HepG2 (cell line): Measurements from ENCODE around the gene CABLES2. TPM values are rescaled to one million over a fixed set of nuclear protein-coding genes. Genes with fewer than 3 reads are reported as not detected.

Experiments used
- CBX1 ChIP-seq: IDR thresholded peaks from one replicate; pipeline ENCODE4 v1.6.1; 2016; ENCODE audit warnings: antibody characterized with exemption, low read depth
- ELF4 ChIP-seq: sonication (generic); formaldehyde crosslinking; IDR thresholded peaks from 2 replicates; pipeline ENCODE4 v1.5.0; 2020; ENCODE audit warnings: missing genetic modification reagents, mild to moderate bottlenecking, moderate library complexity, borderline replicate concordance
- JUND ChIP-seq: sonication (generic); formaldehyde crosslinking; IDR thresholded peaks from 2 replicates; pipeline ENCODE4 v1.8.0; 2022; ENCODE audit warnings: mild to moderate bottlenecking, missing genetic modification reagents
- MLLT10 ChIP-seq: sonication (generic); formaldehyde crosslinking; IDR thresholded peaks from 2 replicates; pipeline ENCODE4 v1.4.0; 2020; ENCODE audit warnings: missing genetic modification reagents
- NPAS2 ChIP-seq: sonication (generic); formaldehyde crosslinking; IDR thresholded peaks from 2 replicates; pipeline ENCODE4 v1.8.0; 2022; ENCODE audit warnings: mild to moderate bottlenecking, missing genetic modification reagents, borderline replicate concordance
- PRMT3 ChIP-seq: sonication (generic); formaldehyde crosslinking; IDR thresholded peaks from 2 replicates; pipeline ENCODE4 v1.8.1; 2022; ENCODE audit warnings: low read depth, mild to moderate bottlenecking, moderate library complexity, missing genetic modification reagents, borderline replicate concordance
- SOX5 ChIP-seq: IDR thresholded peaks from 2 replicates; pipeline ENCODE4 v1.6.1; 2016; ENCODE audit warnings: borderline replicate concordance
- TAF15 ChIP-seq: fragments of 200-400 bp; formaldehyde crosslinking; IDR thresholded peaks from one replicate; pipeline ENCODE4 v1.6.1; 2018; ENCODE audit warnings: mild to moderate bottlenecking, low read depth, low read length; ENCODE audit not compliant: poor library complexity, severe bottlenecking
- ZNF556 ChIP-seq: sonication (generic); formaldehyde crosslinking; IDR thresholded peaks from 2 replicates; pipeline ENCODE4 v1.4.0; 2020; ENCODE audit warnings: mild to moderate bottlenecking, missing genetic modification reagents, borderline replicate concordance
- polyA plus RNA-seq, 8 experiments: library from polyadenylated mRNA; depleted of rRNA in 3 of 8; stranded (reverse) in 7 of 8; unstranded in 1 of 8; fragments of >200 nt; fragmentation: Illumina TruSeq in 4 of 8; extraction: Trizol in 4 of 8; gene quantifications; 2 replicates each; pipeline versions ENCODE4 v1.2.1 to v1.2.3, GENCODE V29; 2011 to 2016; ENCODE audit warnings: low read depth in 4 of 8, missing spikeins in 1 of 8, mixed read lengths in 1 of 8; ENCODE audit not compliant: insufficient read depth in 1 of 8
- total RNA-seq, 5 experiments: library from RNA; depleted of rRNA; stranded (reverse); fragments of >200 nt; fragmentation: Illumina TruSeq; extraction: Trizol; gene quantifications; 2 replicates each; pipeline ENCODE4 v1.2.3, GENCODE V29; 2016; ENCODE audit warnings: low read depth in 1 of 5
- TF ChIP-seq, protein P1 (sequence below): sonication (generic); formaldehyde crosslinking; IDR thresholded peaks from 2 replicates; pipeline ENCODE4 v1.4.0; 2020; ENCODE audit warnings: missing genetic modification reagents, mild to moderate bottlenecking, borderline replicate concordance
- TF ChIP-seq, protein P2 (sequence below): sonication (generic); formaldehyde crosslinking; IDR thresholded peaks from 2 replicates; pipeline ENCODE4 v1.5.1; 2020; ENCODE audit warnings: missing genetic modification reagents, mild to moderate bottlenecking, borderline replicate concordance
- TF ChIP-seq, protein P3 (sequence below): sonication (generic); formaldehyde crosslinking; IDR thresholded peaks from 2 replicates; pipeline ENCODE4 v1.4.0; 2020; ENCODE audit warnings: low read depth, missing genetic modification reagents
- TF ChIP-seq, protein P4 (sequence below): sonication (generic); formaldehyde crosslinking; IDR thresholded peaks from 2 replicates; pipeline ENCODE4 v1.5.0; 2020; ENCODE audit warnings: mild to moderate bottlenecking, missing genetic modification reagents

The CABLES2 gene
- total and polyA plus RNA-seq, 2 of the 13 experiments (the other 11 are each of a cell fraction or from before 2014, with no cell fraction given): 5.2 to 9.7 TPM

DNA sequence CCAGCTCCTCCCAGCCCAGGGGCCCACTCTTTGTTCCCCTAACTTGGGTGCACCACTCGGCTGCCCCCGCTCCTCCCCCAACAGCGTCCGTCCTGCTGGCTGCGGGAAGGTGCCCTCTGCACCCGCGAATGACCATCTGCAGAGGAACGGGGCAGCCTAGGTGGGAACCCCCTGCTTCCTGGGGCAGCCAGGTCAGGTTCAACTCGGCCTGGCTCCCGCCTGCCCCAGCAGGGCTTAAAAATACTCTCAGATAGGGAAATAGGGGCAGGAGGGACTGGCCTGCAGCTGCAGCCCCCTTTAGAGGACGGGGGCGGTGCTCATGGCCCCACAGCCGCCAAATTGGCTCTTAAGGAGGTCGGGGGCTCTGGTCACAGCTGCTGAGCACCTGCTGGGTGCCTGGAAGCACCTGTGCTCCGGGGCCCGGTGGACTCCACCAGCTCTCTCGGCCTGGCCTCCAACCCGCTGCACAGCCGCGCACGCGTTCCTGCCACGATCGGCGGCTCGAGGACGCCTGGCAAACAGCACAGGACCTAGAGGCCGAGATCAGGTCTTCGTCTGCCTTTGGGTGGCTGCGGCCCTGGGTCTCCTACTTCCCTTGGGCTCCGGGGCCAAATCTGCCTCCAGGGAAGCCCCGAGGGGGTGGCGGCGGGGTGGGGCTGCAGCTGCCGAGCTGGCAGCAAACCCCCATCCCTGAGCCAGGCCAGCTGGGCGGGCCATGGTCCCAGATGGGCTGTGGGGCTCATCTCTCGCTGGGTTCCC is 39.3 kb downstream of the CABLES2 start (continued):
- TF ChIP-seq TAF15 (no peak), NPAS2 (no peak), CBX1 (peak; percentile 28), JUND (CRISPR knock-in tag) (no peak), PRMT3 (no peak; the same call in 1 of the 2 replicates), ELF4 (CRISPR knock-in tag) (no peak; the same call in none of the 2 replicates), SOX5 (CRISPR knock-in tag) (peak; percentile 17; the same call in 1 of the 2 replicates), MLLT10 (CRISPR knock-in tag) (no peak), ZNF556 (CRISPR knock-in tag) (peak; percentile 84)
- TF ChIP-seq, protein P1, sequence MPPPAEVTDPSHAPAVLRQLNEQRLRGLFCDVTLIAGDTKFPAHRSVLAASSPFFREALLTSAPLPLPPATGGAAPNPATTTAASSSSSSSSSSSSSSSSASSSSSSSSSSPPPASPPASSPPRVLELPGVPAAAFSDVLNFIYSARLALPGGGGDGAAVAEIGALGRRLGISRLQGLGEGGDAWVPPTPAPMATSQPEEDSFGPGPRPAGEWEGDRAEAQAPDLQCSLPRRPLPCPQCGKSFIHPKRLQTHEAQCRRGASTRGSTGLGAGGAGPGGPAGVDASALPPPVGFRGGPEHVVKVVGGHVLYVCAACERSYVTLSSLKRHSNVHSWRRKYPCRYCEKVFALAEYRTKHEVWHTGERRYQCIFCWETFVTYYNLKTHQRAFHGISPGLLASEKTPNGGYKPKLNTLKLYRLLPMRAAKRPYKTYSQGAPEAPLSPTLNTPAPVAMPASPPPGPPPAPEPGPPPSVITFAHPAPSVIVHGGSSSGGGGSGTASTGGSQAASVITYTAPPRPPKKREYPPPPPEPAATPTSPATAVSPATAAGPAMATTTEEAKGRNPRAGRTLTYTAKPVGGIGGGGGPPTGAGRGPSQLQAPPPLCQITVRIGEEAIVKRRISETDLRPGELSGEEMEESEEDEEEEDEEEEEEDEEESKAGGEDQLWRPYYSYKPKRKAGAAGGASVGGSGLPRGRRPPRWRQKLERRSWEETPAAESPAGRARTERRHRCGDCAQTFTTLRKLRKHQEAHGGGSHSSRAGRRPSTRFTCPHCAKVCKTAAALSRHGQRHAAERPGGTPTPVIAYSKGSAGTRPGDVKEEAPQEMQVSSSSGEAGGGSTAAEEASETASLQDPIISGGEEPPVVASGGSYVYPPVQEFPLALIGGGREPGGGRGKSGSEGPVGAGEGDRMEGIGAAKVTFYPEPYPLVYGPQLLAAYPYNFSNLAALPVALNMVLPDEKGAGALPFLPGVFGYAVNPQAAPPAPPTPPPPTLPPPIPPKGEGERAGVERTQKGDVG (CRISPR knock-in tag): peak; percentile 90; the same call in 1 of the 2 replicates
- TF ChIP-seq, protein P2, sequence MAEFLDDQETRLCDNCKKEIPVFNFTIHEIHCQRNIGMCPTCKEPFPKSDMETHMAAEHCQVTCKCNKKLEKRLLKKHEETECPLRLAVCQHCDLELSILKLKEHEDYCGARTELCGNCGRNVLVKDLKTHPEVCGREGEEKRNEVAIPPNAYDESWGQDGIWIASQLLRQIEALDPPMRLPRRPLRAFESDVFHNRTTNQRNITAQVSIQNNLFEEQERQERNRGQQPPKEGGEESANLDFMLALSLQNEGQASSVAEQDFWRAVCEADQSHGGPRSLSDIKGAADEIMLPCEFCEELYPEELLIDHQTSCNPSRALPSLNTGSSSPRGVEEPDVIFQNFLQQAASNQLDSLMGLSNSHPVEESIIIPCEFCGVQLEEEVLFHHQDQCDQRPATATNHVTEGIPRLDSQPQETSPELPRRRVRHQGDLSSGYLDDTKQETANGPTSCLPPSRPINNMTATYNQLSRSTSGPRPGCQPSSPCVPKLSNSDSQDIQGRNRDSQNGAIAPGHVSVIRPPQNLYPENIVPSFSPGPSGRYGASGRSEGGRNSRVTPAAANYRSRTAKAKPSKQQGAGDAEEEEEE (CRISPR knock-in tag): peak; percentile 97
- TF ChIP-seq, protein P3, sequence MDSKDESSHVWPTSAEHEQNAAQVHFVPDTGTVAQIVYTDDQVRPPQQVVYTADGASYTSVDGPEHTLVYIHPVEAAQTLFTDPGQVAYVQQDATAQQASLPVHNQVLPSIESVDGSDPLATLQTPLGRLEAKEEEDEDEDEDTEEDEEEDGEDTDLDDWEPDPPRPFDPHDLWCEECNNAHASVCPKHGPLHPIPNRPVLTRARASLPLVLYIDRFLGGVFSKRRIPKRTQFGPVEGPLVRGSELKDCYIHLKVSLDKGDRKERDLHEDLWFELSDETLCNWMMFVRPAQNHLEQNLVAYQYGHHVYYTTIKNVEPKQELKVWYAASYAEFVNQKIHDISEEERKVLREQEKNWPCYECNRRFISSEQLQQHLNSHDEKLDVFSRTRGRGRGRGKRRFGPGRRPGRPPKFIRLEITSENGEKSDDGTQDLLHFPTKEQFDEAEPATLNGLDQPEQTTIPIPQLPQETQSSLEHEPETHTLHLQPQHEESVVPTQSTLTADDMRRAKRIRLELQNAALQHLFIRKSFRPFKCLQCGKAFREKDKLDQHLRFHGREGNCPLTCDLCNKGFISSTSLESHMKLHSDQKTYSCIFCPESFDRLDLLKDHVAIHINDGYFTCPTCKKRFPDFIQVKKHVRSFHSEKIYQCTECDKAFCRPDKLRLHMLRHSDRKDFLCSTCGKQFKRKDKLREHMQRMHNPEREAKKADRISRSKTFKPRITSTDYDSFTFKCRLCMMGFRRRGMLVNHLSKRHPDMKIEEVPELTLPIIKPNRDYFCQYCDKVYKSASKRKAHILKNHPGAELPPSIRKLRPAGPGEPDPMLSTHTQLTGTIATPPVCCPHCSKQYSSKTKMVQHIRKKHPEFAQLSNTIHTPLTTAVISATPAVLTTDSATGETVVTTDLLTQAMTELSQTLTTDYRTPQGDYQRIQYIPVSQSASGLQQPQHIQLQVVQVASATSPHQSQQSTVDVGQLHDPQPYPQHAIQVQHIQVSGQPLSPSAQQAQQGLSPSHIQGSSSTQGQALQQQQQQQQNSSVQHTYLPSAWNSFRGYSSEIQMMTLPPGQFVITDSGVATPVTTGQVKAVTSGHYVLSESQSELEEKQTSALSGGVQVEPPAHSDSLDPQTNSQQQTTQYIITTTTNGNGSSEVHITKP: peak; percentile 70; the same call in 1 of the 2 replicates
- TF ChIP-seq, protein P4, sequence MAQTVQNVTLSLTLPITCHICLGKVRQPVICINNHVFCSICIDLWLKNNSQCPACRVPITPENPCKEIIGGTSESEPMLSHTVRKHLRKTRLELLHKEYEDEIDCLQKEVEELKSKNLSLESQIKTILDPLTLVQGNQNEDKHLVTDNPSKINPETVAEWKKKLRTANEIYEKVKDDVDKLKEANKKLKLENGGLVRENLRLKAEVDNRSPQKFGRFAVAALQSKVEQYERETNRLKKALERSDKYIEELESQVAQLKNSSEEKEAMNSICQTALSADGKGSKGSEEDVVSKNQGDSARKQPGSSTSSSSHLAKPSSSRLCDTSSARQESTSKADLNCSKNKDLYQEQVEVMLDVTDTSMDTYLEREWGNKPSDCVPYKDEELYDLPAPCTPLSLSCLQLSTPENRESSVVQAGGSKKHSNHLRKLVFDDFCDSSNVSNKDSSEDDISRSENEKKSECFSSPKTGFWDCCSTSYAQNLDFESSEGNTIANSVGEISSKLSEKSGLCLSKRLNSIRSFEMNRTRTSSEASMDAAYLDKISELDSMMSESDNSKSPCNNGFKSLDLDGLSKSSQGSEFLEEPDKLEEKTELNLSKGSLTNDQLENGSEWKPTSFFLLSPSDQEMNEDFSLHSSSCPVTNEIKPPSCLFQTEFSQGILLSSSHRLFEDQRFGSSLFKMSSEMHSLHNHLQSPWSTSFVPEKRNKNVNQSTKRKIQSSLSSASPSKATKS: no peak
